ENCODE data around the gene COCH.

COCH gene

GRCh38 chr14:30906752-30907658 lies 32.6 kb downstream of the COCH start:
- Histone ChIP-seq H3K79me2 (ENCODE audit: low read length) (no peaks in the 10 kb centered on the region), H3K4me2 (ENCODE audit: low read depth, low read length) (no peak overlapping the region), H2AFZ (ENCODE audit: low read length) (no peak overlapping the region), H3K9me3 (replicated peaks; ENCODE audit: insufficient read depth, low read length) (no peaks in the 10 kb centered on the region), H3K27me3 (replicated peaks; ENCODE audit: insufficient read depth, low read length) (no peaks in the 10 kb centered on the region), H3K4me1 (ENCODE audit: low read length) (no peaks in the 10 kb centered on the region), H3K36me3 (replicated peaks; ENCODE audit: insufficient read depth, low read length) (no peaks in the 10 kb centered on the region), H3K9ac (ENCODE audit: low read length) (no peak overlapping the region), H3K4me3 (ENCODE audit: low read length) (no peak overlapping the region), H3F3A (ENCODE audit: insufficient read depth, low read length) (no peaks in the 10 kb centered on the region), H4K20me1 (ENCODE audit: insufficient read depth, low read length) (no peaks in the 10 kb centered on the region), H3K9me2 (replicated peaks; ENCODE audit: insufficient read depth, low read length) (no peaks in the 10 kb centered on the region), H3K27ac (ENCODE audit: low read length) (no peak overlapping the region)
- TF ChIP-seq CTCF (IDR thresholded peaks at IDR 0.05; ENCODE audit: low read length) (peak; percentile 32), EZH2 (optimal IDR thresholded peaks at IDR 0.05; ENCODE audit: low read depth, low read length) (no peak)
- no peak for DNase-seq

- DNase-seq: no peak
- no peak overlapping the region for H3K9ac ChIP-seq (ENCODE audit: low read length)
- no peak overlapping the region for H3K4me3 ChIP-seq (ENCODE audit: low read length)
- H3K9me3 ChIP-seq (replicated peaks; ENCODE audit: insufficient read depth, low read length): no peaks in the 10 kb centered on the region
- H2AFZ ChIP-seq (ENCODE audit: low read length): no peak overlapping the region
- H3F3A ChIP-seq (ENCODE audit: insufficient read depth, low read length): no peaks in the 10 kb centered on the region
- no peaks in the 10 kb centered on the region for H3K4me1 ChIP-seq (ENCODE audit: low read length)
- TF ChIP-seq EZH2 (optimal IDR thresholded peaks at IDR 0.05; ENCODE audit: low read depth, low read length) (no peak), CTCF (IDR thresholded peaks at IDR 0.05; ENCODE audit: low read length) (no peak), EZH2phosphoT487 (IDR thresholded peaks at IDR 0.05; ENCODE audit: low read length) (no peak)
- H3K27ac ChIP-seq (ENCODE audit: low read length): no peak overlapping the region
- no peaks in the 10 kb centered on the region for H4K20me1 ChIP-seq (ENCODE audit: insufficient read depth, low read length)
- H3K36me3 ChIP-seq (replicated peaks; ENCODE audit: insufficient read depth, low read length): no peaks in the 10 kb centered on the region
- H3K4me2 ChIP-seq (ENCODE audit: low read depth, low read length): no peak overlapping the region
- no peaks in the 10 kb centered on the region for H3K9me2 ChIP-seq (replicated peaks; ENCODE audit: insufficient read depth, low read length)
- no peaks in the 10 kb centered on the region for H3K79me2 ChIP-seq (ENCODE audit: low read length)
- no peaks in the 10 kb centered on the region for H3K27me3 ChIP-seq (replicated peaks; ENCODE audit: insufficient read depth, low read length)
Measured at GRCh38 chr14:30907659-30908057, 33.3 kb downstream of the COCH start.

GRCh38 chr14:30908826-30909225 lies 34.5 kb downstream of the COCH start:
- no peak for TF ChIP-seq EZH2 (optimal IDR thresholded peaks at IDR 0.05; ENCODE audit: low read depth, low read length)
- no peak for TF ChIP-seq EZH2phosphoT487 (IDR thresholded peaks at IDR 0.05; ENCODE audit: low read length)
- TF ChIP-seq CTCF (IDR thresholded peaks at IDR 0.05; ENCODE audit: low read length): no peak

More at GRCh38 chr14:30908826-30909225, 34.5 kb downstream of the COCH start:
- Histone ChIP-seq H3K9me3 (replicated peaks; ENCODE audit: insufficient read depth, low read length) (no peaks in the 10 kb centered on the region), H3K79me2 (ENCODE audit: low read length) (no peaks in the 10 kb centered on the region), H3K36me3 (replicated peaks; ENCODE audit: insufficient read depth, low read length) (no peaks in the 10 kb centered on the region), H3K4me2 (ENCODE audit: low read depth, low read length) (no peak overlapping the region), H3K27ac (ENCODE audit: low read length) (no peak overlapping the region), H3K4me3 (ENCODE audit: low read length) (no peak overlapping the region), H3K4me1 (ENCODE audit: low read length) (no peaks in the 10 kb centered on the region), H2AFZ (ENCODE audit: low read length) (no peak overlapping the region), H4K20me1 (ENCODE audit: insufficient read depth, low read length) (no peaks in the 10 kb centered on the region), H3F3A (ENCODE audit: insufficient read depth, low read length) (no peaks in the 10 kb centered on the region), H3K9me2 (replicated peaks; ENCODE audit: insufficient read depth, low read length) (no peaks in the 10 kb centered on the region), H3K9ac (ENCODE audit: low read length) (no peak overlapping the region), H3K27me3 (replicated peaks; ENCODE audit: insufficient read depth, low read length) (no peaks in the 10 kb centered on the region)
- DNase-seq: no peak

Measured in MM.1S (cell line).